HG03565 (cell line): ENCODE measurements around the gene TLE2.
"Not testable (repeated sequence)": the region's sequence is repeated elsewhere in the genome, so short reads cannot be mapped to it uniquely, and the experiment has no call there.

Source experiments
- ATAC-seq: cut with Tn5 transposase; IDR thresholded peaks from one replicate; pipeline ENCODE4 v1.9.1; 2021; ENCODE audit warnings: mild to moderate bottlenecking, moderate library complexity; ENCODE audit not compliant: unreplicated experiment

TLE2 gene

DNA sequence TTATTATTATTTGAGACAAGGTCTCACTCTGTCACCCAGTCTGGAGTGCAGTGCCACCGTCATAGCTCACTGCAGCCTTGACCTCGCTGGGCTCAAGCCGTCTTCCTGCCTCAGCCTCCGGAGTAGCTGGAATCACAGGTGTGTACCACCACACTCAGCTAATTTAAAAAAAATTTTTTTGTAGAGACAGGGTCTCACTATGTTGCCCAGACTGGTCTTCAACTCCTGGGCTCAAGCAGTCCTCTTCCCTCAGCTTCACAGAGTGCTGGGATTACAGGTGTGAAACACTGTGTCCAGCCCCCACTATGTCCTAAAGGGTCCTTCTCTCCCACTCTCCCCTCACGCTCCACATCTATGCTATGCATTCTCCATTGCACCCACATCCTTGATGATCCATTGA, 9.1 kb upstream of the TLE2 start:
- no peak for ATAC-seq

DNA sequence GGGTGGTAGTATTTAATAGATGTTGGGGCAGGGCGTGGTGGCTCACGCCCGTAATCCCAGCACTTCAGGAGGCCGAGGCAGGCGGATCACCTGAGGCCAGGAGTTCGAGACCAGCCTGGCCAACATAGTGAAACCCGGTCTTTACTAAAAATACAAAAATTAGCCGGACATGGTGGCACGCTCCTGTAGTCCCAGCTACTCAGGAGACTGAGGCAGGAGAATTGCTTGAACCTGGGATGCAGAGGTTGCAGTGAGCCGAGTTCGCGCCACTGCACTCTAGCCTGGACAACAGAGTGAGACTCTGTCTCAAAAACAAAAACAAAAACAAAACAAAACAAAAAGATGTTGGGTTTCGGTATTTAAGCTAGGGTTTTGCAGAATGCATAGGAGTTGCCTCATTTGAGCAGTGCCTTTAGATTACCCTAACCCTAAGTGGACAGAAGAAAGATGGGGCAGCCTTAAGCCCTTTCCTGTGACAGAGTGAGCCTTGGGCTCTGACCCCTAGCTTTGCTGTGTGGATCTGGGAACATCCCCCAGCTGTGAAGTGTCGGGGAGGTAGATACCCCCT, 8.0 kb upstream of the TLE2 start:
- ATAC-seq, result not testable (repeated sequence)

DNA sequence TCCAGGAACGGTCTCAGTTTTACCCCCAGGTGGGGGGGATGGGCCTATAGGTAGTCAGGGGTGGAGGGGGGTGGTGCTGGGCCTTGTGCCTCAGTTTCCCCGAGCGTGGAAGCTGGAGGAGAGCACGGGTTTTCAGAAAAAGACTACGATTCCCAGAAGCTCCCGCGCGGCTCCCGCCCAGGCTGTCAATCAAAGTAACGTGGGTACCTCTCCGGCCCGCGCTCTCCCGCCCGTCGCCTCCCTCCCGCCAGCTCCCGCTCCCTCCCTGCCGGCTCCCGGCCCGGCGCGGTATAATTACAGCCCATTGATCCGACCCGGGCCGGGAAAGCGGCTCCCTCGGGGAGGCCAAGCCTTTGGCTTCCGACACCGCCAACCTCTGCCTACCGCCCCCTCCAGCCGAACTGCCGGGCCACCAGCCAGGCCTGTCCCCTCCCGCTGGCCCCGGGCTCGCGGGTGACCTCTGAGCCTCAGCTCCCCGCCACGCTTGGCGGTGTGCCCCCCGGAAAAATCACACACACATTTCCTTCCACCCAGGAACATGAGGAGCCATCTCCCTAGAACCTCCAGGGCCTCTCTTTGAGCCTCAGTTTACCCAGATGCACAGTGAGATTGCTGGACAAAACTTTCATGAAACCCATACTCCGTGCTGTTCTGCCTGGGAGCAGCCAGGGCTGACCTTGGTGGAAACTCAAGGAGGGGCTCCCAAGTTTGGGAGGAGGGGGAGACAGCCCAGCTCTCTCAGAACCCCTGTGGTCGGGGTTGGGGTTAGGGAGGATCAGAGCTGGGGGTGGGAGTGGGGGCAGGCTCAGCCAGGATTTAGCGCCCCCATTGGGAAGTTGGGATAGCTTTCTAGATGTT, 7.3 kb upstream of the TLE2 start:
- peak; percentile 37 for ATAC-seq

DNA sequence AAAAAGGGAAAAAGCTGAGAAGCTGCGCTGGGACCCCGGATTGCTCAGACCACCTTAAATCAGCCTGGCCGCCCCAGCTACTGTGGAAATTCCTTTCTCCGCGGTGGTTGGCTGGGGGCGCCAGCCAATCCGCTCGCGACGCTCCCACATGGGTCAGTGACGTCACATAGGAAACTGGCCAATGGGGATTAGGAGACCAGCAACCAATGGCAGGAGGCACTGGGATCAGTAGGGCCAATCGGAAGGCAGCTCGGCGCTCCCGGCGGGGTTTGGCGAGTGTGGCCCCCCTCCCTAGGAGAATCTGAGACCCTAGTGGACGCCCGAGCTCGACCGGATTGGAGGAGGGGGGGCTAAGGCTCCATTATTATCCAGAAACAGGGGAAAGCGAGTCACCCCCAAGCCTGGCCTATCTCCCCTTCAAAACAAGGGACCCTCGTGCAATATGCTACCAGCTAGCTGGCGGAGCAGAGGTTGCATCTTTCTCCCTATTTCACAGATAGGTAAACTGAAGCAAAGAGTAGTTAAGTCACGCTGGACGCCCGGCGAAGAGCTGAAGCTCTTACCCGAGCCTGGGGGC, 6.5 kb upstream of the TLE2 start:
- peak; percentile 82 for ATAC-seq

DNA sequence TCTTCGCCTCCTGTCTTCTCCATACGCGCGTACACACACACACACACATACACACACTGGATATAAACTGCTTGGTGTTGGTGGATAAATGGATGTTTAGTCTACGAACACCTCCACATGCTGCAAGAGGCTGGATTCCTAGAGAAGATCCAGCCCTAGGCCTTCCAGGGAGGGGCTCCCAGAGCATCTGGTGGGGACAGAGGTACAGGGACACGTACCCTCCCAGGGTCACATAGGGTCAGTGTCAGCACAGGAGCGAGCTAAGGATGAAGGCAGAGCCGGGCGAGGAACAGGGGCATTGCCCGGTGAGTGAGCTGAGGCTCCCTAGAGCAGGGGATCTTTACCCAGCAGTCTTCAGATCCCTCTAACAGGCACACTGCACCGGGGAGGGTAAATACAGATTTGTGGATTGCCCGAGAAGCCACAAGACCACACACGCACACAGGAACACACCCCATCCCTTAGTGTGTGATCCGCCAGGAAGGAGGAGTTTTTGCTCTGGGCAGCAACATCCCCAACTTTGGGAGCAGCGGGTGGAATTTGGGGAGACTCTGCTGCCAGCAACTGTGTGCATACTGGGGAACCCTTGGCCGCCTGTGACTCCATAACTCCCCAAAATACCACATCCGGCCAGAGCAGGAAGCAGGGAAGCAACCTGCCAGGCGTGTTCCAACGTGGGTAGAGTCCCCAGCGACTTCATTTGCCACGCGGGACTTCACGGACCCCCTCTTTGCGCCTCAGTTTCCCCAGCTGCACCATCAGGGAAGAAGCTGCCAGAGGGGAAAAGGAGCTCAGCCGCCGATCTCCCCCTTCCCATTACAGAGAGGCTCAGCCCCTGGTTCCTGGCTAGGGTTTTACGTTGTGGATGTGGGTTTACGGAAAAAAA, 5.8 kb upstream of the TLE2 start:
- ATAC-seq, result no peak

DNA sequence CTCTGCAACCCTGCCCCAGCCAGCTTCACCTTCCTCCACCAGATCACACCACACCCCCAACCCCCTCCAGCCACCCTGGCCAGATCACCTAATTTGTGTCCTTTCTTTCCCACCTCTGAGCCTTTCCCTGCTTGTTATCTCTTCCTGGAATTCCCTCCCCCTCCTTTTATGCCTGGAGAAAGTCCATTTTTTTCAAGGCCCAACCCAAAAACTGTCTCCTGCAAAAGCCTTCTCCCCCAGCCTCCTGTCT, 5.3 kb upstream of the TLE2 start:
- no peak for ATAC-seq

DNA sequence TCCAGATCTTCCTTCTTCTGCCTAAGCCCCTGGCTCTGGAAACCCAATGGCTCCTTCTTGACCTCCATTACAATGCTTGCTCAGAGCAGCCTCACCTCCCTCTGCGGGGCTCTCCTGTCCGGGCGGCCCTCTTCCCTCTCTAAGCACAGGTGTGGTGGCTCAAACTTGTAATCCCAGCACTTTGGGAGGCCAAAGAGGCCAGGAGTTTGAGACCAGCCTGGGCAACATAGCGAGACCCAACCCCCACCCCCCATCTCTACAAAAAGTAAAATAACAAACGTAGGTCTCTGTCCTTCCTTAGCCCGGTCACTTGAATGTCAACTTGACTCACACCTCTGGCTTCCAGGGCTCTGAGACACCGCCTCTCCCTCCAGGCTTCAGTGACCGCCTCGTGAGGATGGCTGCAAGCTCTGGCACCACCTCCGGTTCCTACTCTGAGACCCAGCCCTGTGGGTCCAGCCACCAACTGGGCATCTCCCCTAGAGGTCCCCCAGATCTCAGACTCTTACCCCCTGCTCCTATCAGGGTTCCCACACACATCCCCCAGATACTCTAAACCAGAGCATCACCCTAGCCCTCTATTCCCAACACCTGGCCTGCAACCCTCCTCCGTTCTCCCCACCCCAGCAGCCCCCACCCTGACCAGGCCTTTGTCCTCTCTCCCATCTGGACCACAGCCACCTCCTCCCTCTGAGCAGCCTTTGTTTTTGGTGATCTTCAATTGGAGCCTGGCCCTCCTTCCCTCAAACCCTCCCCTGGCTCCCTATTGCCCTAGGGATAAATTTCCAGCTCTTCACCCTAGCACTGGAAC, 4.7 kb upstream of the TLE2 start:
- no peak for ATAC-seq

DNA sequence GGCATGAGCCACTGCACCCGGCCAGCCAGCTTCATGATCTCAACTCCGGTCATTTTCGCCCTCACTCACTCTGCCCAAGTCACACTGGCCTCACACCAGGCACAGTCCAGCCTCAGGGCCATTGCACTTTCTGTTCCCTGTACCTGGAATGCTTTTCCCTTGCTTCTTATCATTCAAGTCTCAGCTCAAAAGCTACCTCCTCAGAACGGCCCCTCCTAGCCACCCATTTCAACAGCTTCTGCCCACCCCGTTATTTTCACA, 2.5 kb upstream of the TLE2 start:
- ATAC-seq, result no peak

DNA sequence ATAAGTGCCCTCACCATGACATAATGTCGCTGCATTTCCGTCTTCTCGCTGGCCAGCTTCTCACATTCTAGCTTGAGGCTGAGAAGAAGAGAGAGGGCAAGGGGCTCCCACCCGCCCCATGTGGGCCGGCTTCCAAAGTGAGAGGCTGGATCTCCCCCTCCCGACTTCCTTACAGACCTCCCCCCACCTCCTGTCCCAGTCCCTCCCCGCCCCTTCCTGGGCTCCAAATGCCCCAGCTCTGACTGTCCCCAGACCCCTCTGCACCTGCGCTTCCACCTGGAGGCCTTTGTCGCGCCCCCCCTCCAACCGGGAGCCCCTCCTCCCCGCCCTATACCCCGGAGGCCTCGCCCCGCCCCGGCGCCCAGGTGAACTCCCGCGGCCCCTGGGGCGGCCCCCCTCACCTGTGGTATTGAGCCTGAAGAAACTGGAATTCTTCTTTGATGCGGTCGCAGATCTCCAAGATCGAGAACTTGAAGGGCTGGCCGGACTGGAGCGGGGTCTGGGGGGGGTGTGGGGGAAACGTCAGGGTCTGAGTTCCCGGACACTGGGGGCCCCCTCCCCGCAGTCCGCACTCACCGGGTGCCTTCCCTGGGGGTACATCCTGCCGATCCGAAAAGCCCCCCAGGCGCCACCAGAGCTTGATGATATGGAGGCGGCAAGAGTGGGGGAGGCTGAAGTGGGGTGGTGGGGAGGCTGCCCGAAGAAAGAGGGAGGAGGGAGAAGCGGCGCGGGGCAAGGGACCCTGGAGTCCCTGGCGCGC, 595 bp downstream of the TLE2 start:
- ATAC-seq, result no peak

DNA sequence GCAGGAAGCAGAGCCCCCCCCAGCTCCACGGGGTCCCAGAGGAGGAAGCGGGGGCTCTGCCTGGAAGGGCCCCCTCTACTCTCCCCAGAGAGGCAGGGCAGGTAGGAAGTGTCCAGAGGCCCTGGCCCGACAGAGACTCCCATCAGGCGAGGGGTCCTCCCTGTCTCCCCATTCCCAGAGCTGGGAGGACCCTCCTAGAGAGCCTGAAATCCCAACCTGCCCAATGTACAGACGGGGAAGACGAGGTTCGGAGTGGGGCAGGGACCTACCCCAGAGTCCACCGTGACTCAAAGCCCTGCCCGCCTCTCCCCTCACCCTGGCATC, 1.1 kb downstream of the TLE2 start:
- no peak for ATAC-seq

DNA sequence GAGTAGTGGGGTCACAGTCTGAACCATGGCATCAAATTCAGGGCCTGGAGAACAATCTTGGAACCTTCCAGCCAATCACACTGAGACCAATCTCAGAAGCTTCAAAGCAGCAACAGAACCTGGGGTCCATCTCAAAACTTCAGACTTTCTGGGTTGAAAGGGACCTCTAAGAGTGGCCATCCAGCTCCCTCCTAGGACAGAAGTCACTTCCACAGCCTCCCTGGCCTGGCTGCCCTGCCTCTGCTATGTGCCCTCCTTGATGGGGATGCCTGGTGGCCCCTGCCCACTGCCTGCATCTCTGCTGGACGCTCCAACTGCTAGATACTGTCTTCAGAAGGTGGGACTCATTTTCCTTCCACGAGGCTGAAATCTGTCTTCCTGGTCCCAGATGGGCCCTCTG, 1.8 kb downstream of the TLE2 start:
- ATAC-seq, result no peak

DNA sequence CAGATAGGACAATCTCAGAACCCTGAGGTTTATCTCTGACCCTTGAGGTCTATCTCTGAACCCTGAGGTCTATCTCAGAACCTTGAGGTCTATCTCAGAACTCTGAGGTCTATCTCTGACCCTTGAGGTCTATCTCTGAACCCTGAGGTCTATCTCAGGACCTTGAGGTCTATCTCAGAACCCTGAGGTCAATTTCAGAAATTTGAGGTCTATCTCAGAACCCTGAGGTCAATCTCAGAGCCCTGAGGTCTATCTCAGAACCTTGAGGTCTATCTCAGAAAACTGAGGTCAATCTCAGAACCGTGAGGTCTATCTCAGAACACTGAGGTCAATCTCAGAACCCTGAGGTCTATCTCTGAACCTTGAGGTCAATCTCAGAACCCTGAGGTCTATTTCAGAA, 2.3 kb downstream of the TLE2 start:
- no peak for ATAC-seq

DNA sequence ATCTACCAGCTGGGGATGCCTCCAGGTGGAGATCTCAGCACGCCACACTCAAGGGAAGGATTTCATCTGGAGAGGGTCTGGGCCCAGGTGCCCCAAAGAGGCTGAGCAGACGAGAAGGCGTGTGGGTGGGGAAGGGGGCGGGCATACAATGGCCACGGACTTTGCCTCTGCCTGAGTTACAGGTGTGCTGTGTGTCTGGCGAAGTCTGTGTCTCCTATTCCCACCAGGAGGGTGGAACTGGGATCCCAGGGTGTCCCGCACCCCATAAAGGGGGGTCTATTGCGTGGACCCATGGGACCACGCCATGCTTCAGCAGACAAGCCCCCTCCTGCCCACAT, 3.6 kb downstream of the TLE2 start:
- no peak for ATAC-seq

DNA sequence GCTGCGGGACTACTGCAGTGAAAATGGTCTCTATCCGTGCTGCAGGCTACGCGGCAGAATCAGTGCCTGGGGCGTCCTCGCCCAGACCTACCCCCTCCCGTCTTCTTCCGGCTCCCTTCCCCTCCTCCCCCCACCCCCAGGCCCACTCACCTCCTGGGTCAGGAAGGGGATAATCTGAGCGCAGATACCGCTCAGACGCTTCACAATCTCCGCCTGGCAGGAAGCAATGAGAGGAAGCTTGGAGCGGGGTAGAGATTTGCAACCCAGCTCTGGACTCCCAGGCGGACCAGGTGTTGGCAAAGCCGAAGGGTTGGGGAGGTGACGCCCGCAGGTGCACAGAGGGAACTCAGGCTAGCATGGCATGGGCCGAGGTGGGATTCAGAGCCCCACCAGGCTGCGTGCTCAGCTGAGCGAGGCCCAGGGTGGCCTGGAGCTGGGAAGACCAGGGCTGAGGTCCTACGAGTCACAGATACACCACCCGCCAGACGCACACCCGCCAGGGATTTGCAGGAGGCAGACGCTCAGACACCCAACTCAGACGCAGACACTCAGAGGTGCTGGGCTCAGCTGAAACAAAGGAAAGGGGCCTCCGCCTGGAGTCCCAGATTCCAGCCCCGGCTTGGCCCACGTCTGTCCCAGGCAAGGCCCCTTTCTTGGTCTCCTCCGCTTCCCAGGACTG, 4.1 kb downstream of the TLE2 start:
- ATAC-seq, result no peak

DNA sequence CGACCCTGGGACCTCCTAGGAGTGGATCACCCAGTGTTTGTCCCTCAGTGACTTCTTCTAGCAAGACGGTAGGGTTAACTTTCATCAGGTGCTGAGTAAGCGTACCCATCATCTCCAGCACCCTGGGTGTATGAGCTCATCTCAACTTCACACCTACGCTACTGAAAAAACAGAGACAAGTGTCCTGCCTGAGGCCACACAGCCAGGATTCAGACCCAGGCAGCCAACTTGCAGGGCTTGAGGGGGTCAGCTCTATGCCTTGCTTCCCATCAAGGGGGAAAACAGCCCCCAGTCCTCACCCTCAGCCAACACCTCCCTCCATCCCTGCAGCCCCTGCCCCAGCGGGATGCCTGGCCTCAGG, 4.6 kb downstream of the TLE2 start:
- no peak for ATAC-seq

DNA sequence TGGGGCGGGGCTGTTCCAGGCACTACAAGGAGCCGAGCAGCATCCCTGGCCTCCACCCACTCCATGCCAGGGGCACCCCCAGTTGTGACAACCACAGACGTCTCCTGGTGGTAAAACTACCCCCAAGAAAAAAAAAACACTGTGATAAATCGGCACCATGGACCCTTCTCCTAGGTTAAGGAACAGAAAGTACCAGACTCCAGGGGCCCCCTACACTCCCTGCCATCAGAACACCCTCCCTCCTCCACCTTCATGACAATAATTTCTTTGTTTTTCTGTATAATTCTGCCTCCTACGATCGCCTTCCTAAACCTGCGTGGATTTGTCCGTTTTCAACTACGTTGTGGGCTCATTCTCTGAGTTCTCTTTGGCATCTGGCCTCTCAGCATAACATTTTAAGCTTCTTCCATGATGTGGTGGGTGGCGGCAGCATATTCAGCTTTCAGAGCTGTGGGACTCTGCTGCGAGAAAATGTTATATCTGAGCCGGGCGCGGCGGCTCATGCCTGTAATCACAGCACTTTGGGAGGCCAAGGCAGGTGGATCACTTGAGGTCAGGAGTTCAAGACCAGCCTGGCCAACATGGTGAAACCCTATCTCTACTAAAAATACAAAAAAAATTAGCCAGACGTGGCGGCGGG, 8.6 kb downstream of the TLE2 start:
- no peak for ATAC-seq

DNA sequence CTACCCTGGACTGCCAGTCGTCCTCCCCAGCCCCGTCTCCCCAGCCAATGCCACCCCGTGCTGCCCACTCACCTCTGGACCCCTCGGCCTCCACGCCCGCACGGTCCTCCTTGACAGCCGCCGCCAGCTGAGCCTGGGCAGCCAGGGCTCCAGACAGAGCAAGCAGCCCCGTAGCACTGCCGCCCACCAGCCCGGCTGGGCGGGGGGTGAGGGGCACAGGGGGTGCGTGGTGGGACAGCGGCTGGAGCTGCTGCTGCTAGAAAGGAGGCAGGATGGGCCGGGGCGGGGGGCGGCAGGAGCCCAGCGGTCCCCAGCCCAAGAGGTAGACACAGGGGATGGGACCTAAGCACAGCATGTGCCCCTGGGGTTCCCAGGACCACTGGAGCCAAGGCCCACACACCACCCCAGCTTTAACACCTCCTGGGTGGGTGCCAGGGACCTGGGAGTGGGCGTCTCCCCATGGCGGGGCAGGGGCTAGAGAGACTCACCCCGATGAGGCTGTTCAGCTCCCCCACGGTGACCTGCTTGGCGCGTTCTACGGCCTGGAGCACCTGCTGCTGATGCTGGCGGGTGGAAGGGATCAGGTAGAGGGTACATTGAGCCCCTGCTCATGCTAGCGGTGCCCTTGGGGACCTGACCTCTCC, 9.7 kb downstream of the TLE2 start:
- no peak for ATAC-seq

DNA sequence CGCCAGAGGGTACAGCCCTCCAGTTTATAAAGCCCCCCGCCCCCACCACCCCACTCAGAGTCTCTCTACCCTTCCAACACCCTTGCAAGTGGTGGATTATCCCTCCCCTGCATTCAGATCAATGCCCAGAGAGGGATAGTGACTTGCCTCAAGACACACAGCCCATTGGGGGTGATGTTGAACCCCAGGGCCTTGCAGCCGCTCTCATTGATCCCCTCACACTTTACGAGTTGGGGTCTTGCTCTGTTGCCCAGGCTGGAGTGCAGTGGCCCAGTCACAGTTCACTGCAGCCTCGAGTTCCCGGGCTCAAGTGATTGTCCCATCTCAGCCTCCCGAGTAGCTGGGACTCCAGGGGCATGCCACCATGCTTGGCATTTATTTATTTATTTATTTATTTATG, 11.2 kb downstream of the TLE2 start:
- no peak for ATAC-seq
